ENCODE measurements around the gene MOB1B. TPM values are rescaled to one million over a fixed set of nuclear protein-coding genes. Genes with fewer than 3 reads are reported as not detected.

Gene MOB1B
- total and polyA plus RNA-seq, 2 of the 13 experiments (the other 11 are each of a cell fraction or from before 2014, with no cell fraction given), result 3.9 to 4.0 TPM

- H3K27me3 ChIP-seq (ENCODE audit: control insufficient read depth in 1 of 2, insufficient read depth in 2 of 2, low read length in 2 of 2), result no peaks in the 10 kb centered on the region
- in situ Hi-C loops (cut with HindIII; ENCODE audit: extremely low pct_ligation_motif_present, low pct_unique_long_range_greater_than_20kb) (no loop called here), intact Hi-C loops (cut with micrococcal nuclease; ENCODE audit: unreplicated experiment) (no loop called here)
- WGBS (ENCODE audit: low lambda C conversion rate), result 87% methylated on average over 2 of the region's 2 CpGs
- H3K27ac ChIP-seq (ENCODE audit: extremely low read length, insufficient read depth, low read length), result no peak overlapping the region
- no peaks in the 10 kb centered on the region for H3K9me3 ChIP-seq (ENCODE audit: low read length)
- peaks cover 12% of the 10 kb centered on the region for H3K4me1 ChIP-seq (ENCODE audit: insufficient read depth, low read length)
- H4K20me1 ChIP-seq (ENCODE audit: insufficient read depth, low read length), result no peaks in the 10 kb centered on the region; the same call in 1 of the 2 replicates
- ATAC-seq, result no peak
- ChIA-PET CTCF (ENCODE audit: low intra/inter-chr PET ratio, low total read pairs) (no interaction called here), POLR2A (no interaction called here)
- no peak overlapping the region for H3K4me2 ChIP-seq (ENCODE audit: low read depth, low read length)
- H3K4me3 ChIP-seq (replicated peaks in 1 of 3; ENCODE audit: insufficient read depth in 1 of 3, low read depth in 2 of 3, low read length in 3 of 3), result no peak overlapping the region
- no peaks in the 10 kb centered on the region for H3K36me3 ChIP-seq (replicated peaks in 1 of 2; ENCODE audit: control insufficient read depth in 1 of 2, insufficient read depth in 2 of 2, low read length in 2 of 2)
- no peak overlapping the region for H2AFZ ChIP-seq (ENCODE audit: low read length)
- no peak for FAIRE-seq
- no peak overlapping the region for H3K9ac ChIP-seq (ENCODE audit: insufficient read depth, low read depth, low read length)
- DNase-seq (ENCODE audit: low spot score), result no peak
- H3K79me2 ChIP-seq (ENCODE audit: insufficient read depth, low read length), result peaks cover 11% of the 10 kb centered on the region
- no TSS peak for BruUV-seq (replicated peaks)
- TF ChIP-seq ZFP36 (IDR thresholded peaks at IDR 0.05; ENCODE audit: borderline replicate concordance, low read depth, low read length, partially characterized antibody), result no peak
These were observed 28.5 kb downstream of the MOB1B start for GRCh38 chr4:70930530-70931256.

- in situ Hi-C loops (cut with HindIII; ENCODE audit: extremely low pct_ligation_motif_present, low pct_unique_long_range_greater_than_20kb) (no loop called here), intact Hi-C loops (cut with micrococcal nuclease; ENCODE audit: unreplicated experiment) (no loop called here)
- FAIRE-seq, result no peak
- no peak overlapping the region for H3K9ac ChIP-seq (ENCODE audit: insufficient read depth, low read depth, low read length)
- no peak overlapping the region for H3K27ac ChIP-seq (ENCODE audit: extremely low read length, insufficient read depth, low read length)
- ChIA-PET POLR2A (no interaction called here), CTCF (ENCODE audit: low intra/inter-chr PET ratio, low total read pairs) (no interaction called here)
- no peaks in the 10 kb centered on the region; the same call in 1 of the 2 replicates for H4K20me1 ChIP-seq (ENCODE audit: insufficient read depth, low read length)
- H3K4me2 ChIP-seq (ENCODE audit: low read depth, low read length), result no peak overlapping the region
- TF ChIP-seq NONO (IDR thresholded peaks at IDR 0.05), result no peak
- no peak for TF ChIP-seq NONO (CRISPR knock-in tag; conservative IDR thresholded peaks at IDR 0.05)
- no peak for TF ChIP-seq HMG20A (CRISPR knock-in tag; IDR thresholded peaks at IDR 0.05; ENCODE audit: borderline replicate concordance)
- no peak for TF ChIP-seq POGZ (CRISPR knock-in tag; IDR thresholded peaks at IDR 0.05)
- TF ChIP-seq JDP2 (CRISPR knock-in tag; IDR thresholded peaks at IDR 0.05; ENCODE audit: borderline replicate concordance), result no peak
- TF ChIP-seq ZMAT5 (CRISPR knock-in tag; IDR thresholded peaks at IDR 0.05; ENCODE audit: borderline replicate concordance, low read depth), result no peak
- no peak for TF ChIP-seq ZNF644 (CRISPR knock-in tag; IDR thresholded peaks at IDR 0.05; ENCODE audit: low read depth)
- no peak for TF ChIP-seq ZNF766 (CRISPR knock-in tag; IDR thresholded peaks at IDR 0.05; ENCODE audit: borderline replicate concordance)
- TF ChIP-seq ZNF232 (CRISPR knock-in tag; IDR thresholded peaks at IDR 0.05; ENCODE audit: borderline replicate concordance), result no peak
- TF ChIP-seq TP53 (CRISPR knock-in tag; conservative IDR thresholded peaks at IDR 0.05), result no peak
- TF ChIP-seq ZKSCAN1 (IDR thresholded peaks at IDR 0.05; ENCODE audit: low read length), result no peak
- TF ChIP-seq ZNF672 (CRISPR knock-in tag; IDR thresholded peaks at IDR 0.05), result no peak
- no peak for TF ChIP-seq ZNF503 (CRISPR knock-in tag; IDR thresholded peaks at IDR 0.05)
- no peak for TF ChIP-seq TARDBP (CRISPR knock-in tag; IDR thresholded peaks at IDR 0.05)
- TF ChIP-seq YEATS2 (CRISPR knock-in tag; IDR thresholded peaks at IDR 0.05; ENCODE audit: borderline replicate concordance), result no peak
- DNase-seq (ENCODE audit: low spot score), result no peak
- H3K27me3 ChIP-seq (ENCODE audit: control insufficient read depth in 1 of 2, insufficient read depth in 2 of 2, low read length in 2 of 2), result no peaks in the 10 kb centered on the region
- BruUV-seq (replicated peaks), result no TSS peak
- no peaks in the 10 kb centered on the region for H3K36me3 ChIP-seq (replicated peaks in 1 of 2; ENCODE audit: control insufficient read depth in 1 of 2, insufficient read depth in 2 of 2, low read length in 2 of 2)
- H3K4me1 ChIP-seq (ENCODE audit: insufficient read depth, low read length), result peaks cover 12% of the 10 kb centered on the region
- no peaks in the 10 kb centered on the region for H3K9me3 ChIP-seq (ENCODE audit: low read length)
- no peak overlapping the region for H2AFZ ChIP-seq (ENCODE audit: low read length)
- WGBS (ENCODE audit: low lambda C conversion rate), result 97% methylated on average over 1 of the region's 1 CpG
- H3K79me2 ChIP-seq (ENCODE audit: insufficient read depth, low read length), result peaks cover 11% of the 10 kb centered on the region
- H3K4me3 ChIP-seq (replicated peaks in 1 of 3; ENCODE audit: insufficient read depth in 1 of 3, low read depth in 2 of 3, low read length in 3 of 3), result no peak overlapping the region
- ATAC-seq, result no peak
These were observed 29.2 kb downstream of the MOB1B start for GRCh38 chr4:70931347-70931746.
